ENCODE measurements around the gene CLNK. TPM values are rescaled to one million over a fixed set of nuclear protein-coding genes. Genes with fewer than 3 reads are reported as not detected.
"Not testable (repeated sequence)": the region's sequence is repeated elsewhere in the genome, so short reads cannot be mapped to it uniquely, and the experiment has no call there.

The CLNK gene
- total RNA-seq, 2 donors from 2014 or later = 0.06 TPM; not detected in 1

- ATAC-seq = no peak
- intact Hi-C loops (cut with DNase I, micrococcal nuclease) = no loop called here
- no peak for DNase-seq
Measured at GRCh38 chr4:10623862-10624261, 60.7 kb downstream of the CLNK start.

- intact Hi-C loops (cut with DNase I, micrococcal nuclease) = no loop called here
- DNase-seq (no peak), ATAC-seq (no peak)
Measured at GRCh38 chr4:10623241-10623640, 61.3 kb downstream of the CLNK start.

- intact Hi-C loops (cut with DNase I, micrococcal nuclease) = no loop called here
- ATAC-seq (peak; percentile 44), DNase-seq (no peak)
Measured at GRCh38 chr4:10622728-10623127, 61.8 kb downstream of the CLNK start.

- ATAC-seq (no peak), DNase-seq (no peak)
- intact Hi-C loops (cut with DNase I, micrococcal nuclease) = no loop called here
Measured at GRCh38 chr4:10620935-10621488, 63.6 kb downstream of the CLNK start.

- intact Hi-C loops (cut with DNase I, micrococcal nuclease) = no loop called here
- no peak for DNase-seq
- ATAC-seq = no peak
Measured at GRCh38 chr4:10619855-10620254, 64.7 kb downstream of the CLNK start.

- DNase-seq = peak in 1 of 2 donors; percentile 24
- peak; percentile 58 for ATAC-seq
- intact Hi-C loops (cut with DNase I, micrococcal nuclease) = no loop called here
Measured at GRCh38 chr4:10619220-10619619, 65.3 kb downstream of the CLNK start.

GRCh38 chr4:10614926-10615325 is 69.6 kb downstream of the CLNK start:
- ATAC-seq; intact Hi-C loops (cut with DNase I, micrococcal nuclease); DNase-seq: not testable (repeated sequence)

GRCh38 chr4:10613926-10614478 is 70.6 kb downstream of the CLNK start:
- DNase-seq (no peak), ATAC-seq (no peak)
- intact Hi-C loops (cut with DNase I, micrococcal nuclease) = no loop called here

- DNase-seq (no peak), ATAC-seq (no peak)
- intact Hi-C loops (cut with DNase I, micrococcal nuclease) = no loop called here
Measured at GRCh38 chr4:10612476-10612875, 72.1 kb downstream of the CLNK start.

- ATAC-seq (no peak), DNase-seq (no peak)
- intact Hi-C loops (cut with DNase I, micrococcal nuclease) = no loop called here
Measured at GRCh38 chr4:10611673-10612072, 72.9 kb downstream of the CLNK start.

- no peak for DNase-seq
- intact Hi-C loops (cut with DNase I, micrococcal nuclease) = no loop called here
- ATAC-seq = no peak
Measured at GRCh38 chr4:10608501-10609219, 75.9 kb downstream of the CLNK start.

- DNase-seq (no peak), ATAC-seq (no peak)
- intact Hi-C loops (cut with DNase I, micrococcal nuclease) = no loop called here
Measured at GRCh38 chr4:10607206-10607605, 77.4 kb downstream of the CLNK start.

GRCh38 chr4:10606483-10607155 is 77.9 kb downstream of the CLNK start:
- ATAC-seq = no peak
- intact Hi-C loops (cut with DNase I, micrococcal nuclease) = no loop called here
- DNase-seq = no peak

GRCh38 chr4:10605746-10606482 is 78.7 kb downstream of the CLNK start:
- intact Hi-C loops (cut with DNase I, micrococcal nuclease) = no loop called here
- ATAC-seq (no peak), DNase-seq (no peak)

GRCh38 chr4:10605031-10605430 is 79.5 kb downstream of the CLNK start:
- intact Hi-C loops (cut with DNase I, micrococcal nuclease) = no loop called here
- ATAC-seq (no peak), DNase-seq (no peak)

GRCh38 chr4:10599574-10599973 is 85.0 kb downstream of the CLNK start:
- intact Hi-C loops (cut with DNase I, micrococcal nuclease) = no loop called here
- no peak for DNase-seq
- no peak for ATAC-seq

GRCh38 chr4:10598829-10599228 is 85.7 kb downstream of the CLNK start:
- DNase-seq (no peak), ATAC-seq (no peak)
- intact Hi-C loops (cut with DNase I, micrococcal nuclease) = no loop called here

- intact Hi-C loops (cut with DNase I, micrococcal nuclease) = no loop called here
- DNase-seq = no peak
- ATAC-seq = no peak
Measured at GRCh38 chr4:10596586-10597290, 87.8 kb downstream of the CLNK start.

GRCh38 chr4:10593130-10593529 is 91.4 kb downstream of the CLNK start:
- ATAC-seq (peak; percentile 44), DNase-seq (no peak)
- intact Hi-C loops (cut with DNase I, micrococcal nuclease) = no loop called here

All from left colon (tissue), 2 donors.